ENCODE results near the gene FAM110D. TPM values are rescaled to one million over a fixed set of nuclear protein-coding genes. Genes with fewer than 3 reads are reported as not detected.

FAM110D gene
- polyA plus RNA-seq, 4 donors: 0.32 to 3.1 (median 0.54) TPM; not detected in 1

- Histone ChIP-seq H3K27ac (ENCODE audit: low read depth in 1 of 3, low read length in 2 of 3) (no peak overlapping the region), H3K4me3 (ENCODE audit: low read depth in 1 of 3, low read length in 3 of 3) (no peak overlapping the region), H3K9me3 (ENCODE audit: control insufficient read depth in 2 of 2, insufficient read depth in 1 of 2, low read depth in 1 of 2, low read length in 1 of 2) (no peaks in the 10 kb centered on the region), H3K36me3 (ENCODE audit: control insufficient read depth in 3 of 3, insufficient read depth in 2 of 3, low read depth in 1 of 3, low read length in 3 of 3) (no peaks in the 10 kb centered on the region), H3K4me1 (ENCODE audit: control insufficient read depth in 3 of 3, insufficient read depth in 2 of 3, low read depth in 1 of 3, low read length in 2 of 3) (no peaks in the 10 kb centered on the region), H3K27me3 (ENCODE audit: control insufficient read depth in 3 of 3, insufficient read depth in 3 of 3, low read length in 3 of 3) (no peaks in the 10 kb centered on the region)
- FAIRE-seq: no peak
- DNase-seq: peak; percentile 86 to 91
- 22 to 28% (median 25%) methylated on average over 19 of the region's 19 CpGs for WGBS, 3 donors
These were observed 13.6 kb upstream of the FAM110D start for GRCh38 chr1:26145041-26145959.

- H3K36me3 ChIP-seq (ENCODE audit: control insufficient read depth in 3 of 3, insufficient read depth in 2 of 3, low read depth in 1 of 3, low read length in 3 of 3): no peaks in the 10 kb centered on the region
- no peaks in the 10 kb centered on the region for H3K9me3 ChIP-seq (ENCODE audit: control insufficient read depth in 2 of 2, insufficient read depth in 1 of 2, low read depth in 1 of 2, low read length in 1 of 2)
- FAIRE-seq (no peak), DNase-seq (no peak)
- H3K27ac ChIP-seq (ENCODE audit: low read depth in 1 of 3, low read length in 2 of 3): no peak overlapping the region
- WGBS, 3 donors: 26 to 50% (median 39%) methylated on average over 6 of the region's 6 CpGs
- no peaks in the 10 kb centered on the region for H3K4me1 ChIP-seq (ENCODE audit: control insufficient read depth in 3 of 3, insufficient read depth in 2 of 3, low read depth in 1 of 3, low read length in 2 of 3)
- no peak overlapping the region for H3K4me3 ChIP-seq (ENCODE audit: low read depth in 1 of 3, low read length in 3 of 3)
- H3K27me3 ChIP-seq (ENCODE audit: control insufficient read depth in 3 of 3, insufficient read depth in 3 of 3, low read length in 3 of 3): no peaks in the 10 kb centered on the region
These were observed 13.0 kb upstream of the FAM110D start for GRCh38 chr1:26145960-26146294.

- Histone ChIP-seq H3K4me1 (ENCODE audit: control insufficient read depth in 3 of 3, insufficient read depth in 2 of 3, low read depth in 1 of 3, low read length in 2 of 3) (no peaks in the 10 kb centered on the region), H3K36me3 (ENCODE audit: control insufficient read depth in 3 of 3, insufficient read depth in 2 of 3, low read depth in 1 of 3, low read length in 3 of 3) (no peaks in the 10 kb centered on the region), H3K27ac (ENCODE audit: low read depth in 1 of 3, low read length in 2 of 3) (no peak overlapping the region), H3K9me3 (ENCODE audit: control insufficient read depth in 2 of 2, insufficient read depth in 1 of 2, low read depth in 1 of 2, low read length in 1 of 2) (no peaks in the 10 kb centered on the region), H3K27me3 (ENCODE audit: control insufficient read depth in 3 of 3, insufficient read depth in 3 of 3, low read length in 3 of 3) (peaks cover 0 to 3% (median 0%) of the 10 kb centered on the region in 3 donors), H3K4me3 (ENCODE audit: low read depth in 1 of 3, low read length in 3 of 3) (no peak overlapping the region)
- FAIRE-seq: no peak
- no peak for DNase-seq
These were observed 10.0 kb upstream of the FAM110D start for GRCh38 chr1:26148887-26149286.

- WGBS, 3 donors: 50 to 55% (median 53%) methylated on average over 5 of the region's 5 CpGs
- H3K27me3 ChIP-seq (ENCODE audit: control insufficient read depth in 3 of 3, insufficient read depth in 3 of 3, low read length in 3 of 3): peaks cover 0 to 29% (median 6%) of the 10 kb centered on the region in 3 donors
- no peaks in the 10 kb centered on the region for H3K9me3 ChIP-seq (ENCODE audit: control insufficient read depth in 2 of 2, insufficient read depth in 1 of 2, low read depth in 1 of 2, low read length in 1 of 2)
- no peak overlapping the region for H3K27ac ChIP-seq (ENCODE audit: low read depth in 1 of 3, low read length in 2 of 3)
- FAIRE-seq (no peak), DNase-seq (no peak)
- H3K36me3 ChIP-seq (ENCODE audit: control insufficient read depth in 3 of 3, insufficient read depth in 2 of 3, low read depth in 1 of 3, low read length in 3 of 3): no peaks in the 10 kb centered on the region
- no peaks in the 10 kb centered on the region for H3K4me1 ChIP-seq (ENCODE audit: control insufficient read depth in 3 of 3, insufficient read depth in 2 of 3, low read depth in 1 of 3, low read length in 2 of 3)
- H3K4me3 ChIP-seq (ENCODE audit: low read depth in 1 of 3, low read length in 3 of 3): no peak overlapping the region
These were observed 4.8 kb upstream of the FAM110D start for GRCh38 chr1:26153966-26154532.

- no peaks in the 10 kb centered on the region for H3K36me3 ChIP-seq (ENCODE audit: control insufficient read depth in 3 of 3, insufficient read depth in 2 of 3, low read depth in 1 of 3, low read length in 3 of 3)
- FAIRE-seq (no peak), DNase-seq (no peak)
- H3K4me1 ChIP-seq (ENCODE audit: control insufficient read depth in 3 of 3, insufficient read depth in 2 of 3, low read depth in 1 of 3, low read length in 2 of 3): no peaks in the 10 kb centered on the region
- peaks cover 0 to 29% (median 6%) of the 10 kb centered on the region in 3 donors for H3K27me3 ChIP-seq (ENCODE audit: control insufficient read depth in 3 of 3, insufficient read depth in 3 of 3, low read length in 3 of 3)
- no peak overlapping the region for H3K4me3 ChIP-seq (ENCODE audit: low read depth in 1 of 3, low read length in 3 of 3)
- no peak overlapping the region for H3K27ac ChIP-seq (ENCODE audit: low read depth in 1 of 3, low read length in 2 of 3)
- no peaks in the 10 kb centered on the region for H3K9me3 ChIP-seq (ENCODE audit: control insufficient read depth in 2 of 2, insufficient read depth in 1 of 2, low read depth in 1 of 2, low read length in 1 of 2)
- WGBS, 3 donors: 40 to 61% (median 48%) methylated on average over 8 to 9 of the region's 9 CpGs
These were observed 4.1 kb upstream of the FAM110D start for GRCh38 chr1:26154750-26155149.

GRCh38 chr1:26155370-26156284 lies 3.3 kb upstream of the FAM110D start:
- H3K27me3 ChIP-seq (ENCODE audit: control insufficient read depth in 3 of 3, insufficient read depth in 3 of 3, low read length in 3 of 3): peaks cover 0 to 34% (median 6%) of the 10 kb centered on the region in 3 donors
- no peak for FAIRE-seq
- no peaks in the 10 kb centered on the region for H3K4me1 ChIP-seq (ENCODE audit: control insufficient read depth in 3 of 3, insufficient read depth in 2 of 3, low read depth in 1 of 3, low read length in 2 of 3)
- H3K9me3 ChIP-seq (ENCODE audit: control insufficient read depth in 2 of 2, insufficient read depth in 1 of 2, low read depth in 1 of 2, low read length in 1 of 2): no peaks in the 10 kb centered on the region
- H3K4me3 ChIP-seq (ENCODE audit: low read depth in 1 of 3, low read length in 3 of 3): no peak overlapping the region
- no peaks in the 10 kb centered on the region for H3K36me3 ChIP-seq (ENCODE audit: control insufficient read depth in 3 of 3, insufficient read depth in 2 of 3, low read depth in 1 of 3, low read length in 3 of 3)
- DNase-seq: no peak
- 62 to 68% (median 64%) methylated on average over 21 of the region's 21 CpGs for WGBS, 3 donors
- peak overlapping the region in 1 of 3 donors; percentile 46 for H3K27ac ChIP-seq (ENCODE audit: low read depth in 1 of 3, low read length in 2 of 3)

- no peaks in the 10 kb centered on the region for H3K36me3 ChIP-seq (ENCODE audit: control insufficient read depth in 3 of 3, insufficient read depth in 2 of 3, low read depth in 1 of 3, low read length in 3 of 3)
- no peak for DNase-seq
- peaks cover 0 to 39% (median 9%) of the 10 kb centered on the region in 3 donors for H3K27me3 ChIP-seq (ENCODE audit: control insufficient read depth in 3 of 3, insufficient read depth in 3 of 3, low read length in 3 of 3)
- no peak overlapping the region for H3K4me3 ChIP-seq (ENCODE audit: low read depth in 1 of 3, low read length in 3 of 3)
- no peaks in the 10 kb centered on the region for H3K9me3 ChIP-seq (ENCODE audit: control insufficient read depth in 2 of 2, insufficient read depth in 1 of 2, low read depth in 1 of 2, low read length in 1 of 2)
- peak overlapping the region in 1 of 3 donors; percentile 46 for H3K27ac ChIP-seq (ENCODE audit: low read depth in 1 of 3, low read length in 2 of 3)
- peaks cover 0 to 6% (median 0%) of the 10 kb centered on the region in 3 donors for H3K4me1 ChIP-seq (ENCODE audit: control insufficient read depth in 3 of 3, insufficient read depth in 2 of 3, low read depth in 1 of 3, low read length in 2 of 3)
- WGBS, 3 donors: 26 to 34% (median 31%) methylated on average over 11 to 12 of the region's 12 CpGs
- FAIRE-seq: no peak
These were observed 2.4 kb upstream of the FAM110D start for GRCh38 chr1:26156285-26157038.
